ENCODE results near the gene BBS1.
A peak's percentile ranks its signal among the peaks of the same experiment; 100 is the strongest.

DNA sequence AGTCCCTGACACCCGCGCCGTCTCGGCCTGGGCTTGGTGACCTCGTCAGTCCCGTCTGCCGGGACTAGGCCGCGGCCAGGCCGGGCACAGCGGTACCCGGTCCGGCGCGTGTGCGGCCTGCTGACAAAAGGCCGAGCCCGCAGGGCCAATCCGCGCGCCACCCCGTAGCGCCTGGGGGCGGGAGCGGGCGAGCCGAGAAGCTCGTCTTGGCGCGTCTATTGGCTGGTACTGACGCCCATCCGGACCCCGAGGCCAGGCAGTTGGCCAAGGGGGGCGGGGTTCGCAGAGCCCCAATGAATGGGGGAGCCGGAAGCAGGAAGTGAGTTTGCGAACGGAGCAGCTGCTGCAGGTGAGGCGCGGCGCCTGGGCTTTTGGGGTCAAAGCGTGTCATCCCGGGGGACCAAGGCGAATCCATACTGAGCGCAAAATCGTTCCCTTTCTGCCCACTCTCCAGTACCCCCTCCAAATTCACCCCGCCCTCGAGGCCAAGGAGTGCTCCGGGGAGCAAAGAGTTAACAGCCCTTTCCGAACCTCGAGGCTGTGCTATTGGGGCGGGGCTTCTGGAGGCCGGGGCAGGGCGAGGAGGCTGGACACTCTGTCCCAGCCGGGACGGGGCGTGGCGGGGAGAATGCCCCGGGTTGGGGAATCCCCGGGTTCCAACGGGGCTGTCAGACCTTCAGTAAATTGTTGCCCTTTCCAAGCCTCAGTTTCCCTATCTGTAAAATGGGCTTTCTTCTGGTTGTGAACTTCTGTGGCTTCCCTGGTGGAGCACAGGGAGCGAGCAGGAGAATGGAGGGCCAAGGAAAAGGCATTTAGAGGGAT is 30.1 kb upstream of the BBS1 start, which contains the start of gene DPP3:
- TF ChIP-seq EZH2 (IDR thresholded peaks at IDR 0.05) = no peak
- TF ChIP-seq, protein P1, sequence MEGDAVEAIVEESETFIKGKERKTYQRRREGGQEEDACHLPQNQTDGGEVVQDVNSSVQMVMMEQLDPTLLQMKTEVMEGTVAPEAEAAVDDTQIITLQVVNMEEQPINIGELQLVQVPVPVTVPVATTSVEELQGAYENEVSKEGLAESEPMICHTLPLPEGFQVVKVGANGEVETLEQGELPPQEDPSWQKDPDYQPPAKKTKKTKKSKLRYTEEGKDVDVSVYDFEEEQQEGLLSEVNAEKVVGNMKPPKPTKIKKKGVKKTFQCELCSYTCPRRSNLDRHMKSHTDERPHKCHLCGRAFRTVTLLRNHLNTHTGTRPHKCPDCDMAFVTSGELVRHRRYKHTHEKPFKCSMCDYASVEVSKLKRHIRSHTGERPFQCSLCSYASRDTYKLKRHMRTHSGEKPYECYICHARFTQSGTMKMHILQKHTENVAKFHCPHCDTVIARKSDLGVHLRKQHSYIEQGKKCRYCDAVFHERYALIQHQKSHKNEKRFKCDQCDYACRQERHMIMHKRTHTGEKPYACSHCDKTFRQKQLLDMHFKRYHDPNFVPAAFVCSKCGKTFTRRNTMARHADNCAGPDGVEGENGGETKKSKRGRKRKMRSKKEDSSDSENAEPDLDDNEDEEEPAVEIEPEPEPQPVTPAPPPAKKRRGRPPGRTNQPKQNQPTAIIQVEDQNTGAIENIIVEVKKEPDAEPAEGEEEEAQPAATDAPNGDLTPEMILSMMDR (IDR thresholded peaks at IDR 0.05 in 2 of 3, conservative IDR thresholded peaks at IDR 0.05 in 1 of 3; ENCODE audit: borderline replicate concordance in 1 of 3, insufficient read depth in 1 of 3, low read depth in 2 of 3, low read length in 2 of 3) = no peak
- no peak for TF ChIP-seq RAD21 (IDR thresholded peaks at IDR 0.05; ENCODE audit: low read depth)
- TF ChIP-seq SP1 (IDR thresholded peaks at IDR 0.05; ENCODE audit: low read depth) = no peak
- no peak for TF ChIP-seq ELF1 (IDR thresholded peaks at IDR 0.05; ENCODE audit: borderline replicate concordance, low read depth)
- TF ChIP-seq, protein P2, sequence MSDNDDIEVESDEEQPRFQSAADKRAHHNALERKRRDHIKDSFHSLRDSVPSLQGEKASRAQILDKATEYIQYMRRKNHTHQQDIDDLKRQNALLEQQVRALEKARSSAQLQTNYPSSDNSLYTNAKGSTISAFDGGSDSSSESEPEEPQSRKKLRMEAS (IDR thresholded peaks at IDR 0.05) = no peak
- TF ChIP-seq POLR2AphosphoS5 (IDR thresholded peaks at IDR 0.05; ENCODE audit: low read depth, low read length) = peak; percentile 84
- no peak for TF ChIP-seq REST (IDR thresholded peaks at IDR 0.05; ENCODE audit: low read depth)
- TF ChIP-seq ZFX (IDR thresholded peaks at IDR 0.05) = peak; percentile 100
- TF ChIP-seq POLR2A (IDR thresholded peaks at IDR 0.05; ENCODE audit: borderline replicate concordance, extremely low read depth, insufficient read depth, insufficient read length) = peak; percentile 66
- TF ChIP-seq EZH2phosphoT487 (IDR thresholded peaks at IDR 0.05; ENCODE audit: borderline replicate concordance) = no peak
- TF ChIP-seq ZNF274 (IDR thresholded peaks at IDR 0.05; ENCODE audit: low read depth, low read length) = no peak
- no peak for TF ChIP-seq FOSL1 (IDR thresholded peaks at IDR 0.05; ENCODE audit: low read depth)
- no peak for TF ChIP-seq SRF (IDR thresholded peaks at IDR 0.05; ENCODE audit: low read depth)
